ENCODE results near the gene FBXW9.
"Not testable (repeated sequence)": the region's sequence is repeated elsewhere in the genome, so short reads cannot be mapped to it uniquely, and the experiment has no call there.

FBXW9 gene

GRCh38 chr19:12678039-12678438 is 18.4 kb downstream of the FBXW9 start:
- not testable (repeated sequence) for DNase-seq

- DNase-seq: no peak
Observed at GRCh38 chr19:12676928-12677327, 19.5 kb downstream of the FBXW9 start.

- peak; percentile 90 for DNase-seq
Observed at GRCh38 chr19:12676384-12676792, 20.0 kb downstream of the FBXW9 start.

- DNase-seq: no peak
Observed at GRCh38 chr19:12675940-12676339, 20.5 kb downstream of the FBXW9 start.

GRCh38 chr19:12675399-12675798 is 21.0 kb downstream of the FBXW9 start:
- DNase-seq: no peak

- no peak for DNase-seq
Observed at GRCh38 chr19:12672744-12673143, 23.7 kb downstream of the FBXW9 start.

GRCh38 chr19:12670159-12670928 is 26.1 kb downstream of the FBXW9 start:
- DNase-seq: no peak

GRCh38 chr19:12669270-12670158 is 26.9 kb downstream of the FBXW9 start:
- DNase-seq: peak; percentile 80

GRCh38 chr19:12668932-12669269 is 27.5 kb downstream of the FBXW9 start:
- peak; percentile 69 for DNase-seq

GRCh38 chr19:12668346-12668745 is 28.1 kb downstream of the FBXW9 start:
- DNase-seq: no peak

GRCh38 chr19:12667731-12668302 is 28.6 kb downstream of the FBXW9 start:
- DNase-seq: no peak

- DNase-seq: peak; percentile 89
Observed at GRCh38 chr19:12666265-12667048, 30.0 kb downstream of the FBXW9 start, which contains the start of the genes MAN2B1 and WDR83. TSS of gene MAN2B1 (minus strand) at chr19:12666742. CDS start at chr19:12666701, 41 bp downstream. TSS of gene WDR83 (plus strand) at chr19:12666807. CDS start at chr19:12669791, 2,984 bp downstream.

GRCh38 chr19:12665671-12666264 is 30.7 kb downstream of the FBXW9 start:
- peak; percentile 32 for DNase-seq

GRCh38 chr19:12665281-12665573 is 31.2 kb downstream of the FBXW9 start:
- peak; percentile 76 for DNase-seq

GRCh38 chr19:12664406-12665280 is 31.8 kb downstream of the FBXW9 start:
- no peak for DNase-seq

GRCh38 chr19:12660980-12661379 is 35.5 kb downstream of the FBXW9 start:
- DNase-seq: no peak

GRCh38 chr19:12657966-12658365 is 38.5 kb downstream of the FBXW9 start:
- no peak for DNase-seq

GRCh38 chr19:12656899-12657571 is 39.4 kb downstream of the FBXW9 start:
- no peak for DNase-seq

- no peak for DNase-seq
Observed at GRCh38 chr19:12655546-12655945, 40.9 kb downstream of the FBXW9 start.

GRCh38 chr19:12652219-12652618 is 44.2 kb downstream of the FBXW9 start:
- DNase-seq: no peak

GRCh38 chr19:12649941-12650340 is 46.5 kb downstream of the FBXW9 start:
- no peak for DNase-seq

All from CD4-positive, alpha-beta T cell treated with Interleukin-17A for 4 hours (primary cell).